Small intestine (tissue), 7 donors: ENCODE results near the gene SNX19. TPM values are rescaled to one million over a fixed set of nuclear protein-coding genes. Genes with fewer than 3 reads are reported as not detected.
"Not testable (repeated sequence)": the region's sequence is repeated elsewhere in the genome, so short reads cannot be mapped to it uniquely, and the experiment has no call there.

ENCODE experiments used
- DNase-seq, 2 donors: peaks; one replicate each; pipeline versions ENCODE4 v3.0.0 to v3.0.0-alpha.2; 2013
- FAIRE-seq: peaks from 2 replicates; lab custom pipeline; 2012; peaks lifted over from hg19 to GRCh38; lab: Jason Lieb, UNC
- H3K27ac ChIP-seq, 3 donors: one replicate each; pipeline ENCODE4 v1.5.1; 2013; ENCODE audit warnings: low read length in 2 of 3, mild to moderate bottlenecking in 2 of 3, control low read depth in 1 of 3, inconsistent platforms in 1 of 3, low read depth in 1 of 3, moderate library complexity in 1 of 3
- H3K27me3 ChIP-seq, 3 donors: one replicate each; pipeline ENCODE4 v1.6.1; 2013; ENCODE audit warnings: low read length in 3 of 3, inconsistent platforms in 1 of 3; ENCODE audit not compliant: control insufficient read depth in 3 of 3, insufficient read depth in 3 of 3
- H3K36me3 ChIP-seq, 3 donors: one replicate each; pipeline ENCODE4 v1.6.1; 2013; ENCODE audit warnings: low read length in 3 of 3, inconsistent platforms in 1 of 3, low read depth in 1 of 3, mild to moderate bottlenecking in 1 of 3, moderate library complexity in 1 of 3; ENCODE audit not compliant: control insufficient read depth in 3 of 3, insufficient read depth in 2 of 3
- H3K4me1 ChIP-seq, 3 donors: one replicate each; pipeline ENCODE4 v1.6.1; 2013; ENCODE audit warnings: low read length in 2 of 3, inconsistent platforms in 1 of 3, low read depth in 1 of 3, mild to moderate bottlenecking in 1 of 3, moderate library complexity in 1 of 3; ENCODE audit not compliant: control insufficient read depth in 3 of 3, insufficient read depth in 2 of 3
- H3K4me3 ChIP-seq, 3 donors: one replicate each; pipeline ENCODE4 v1.5.1; 2013; ENCODE audit warnings: low read length in 3 of 3, control low read depth in 1 of 3, inconsistent platforms in 1 of 3, low read depth in 1 of 3, mild to moderate bottlenecking in 1 of 3, moderate library complexity in 1 of 3
- H3K9me3 ChIP-seq, 2 donors: one replicate each; pipeline ENCODE4 v1.6.1; 2013; ENCODE audit warnings: low read depth in 1 of 2, low read length in 1 of 2; ENCODE audit not compliant: control insufficient read depth in 2 of 2, insufficient read depth in 1 of 2
- WGBS, 3 donors: extraction: QIAGEN DNeasy Blood & Tissue Kit; methylation state at CpG; one replicate each; pipeline ENCODE4 v1.1.7; 2013; 5-methylcytosine and 5-hydroxymethylcytosine counted together
- polyA plus RNA-seq, 4 donors: library from polyadenylated mRNA; stranded (reverse) in 3 of 4; unstranded in 1 of 4; fragments of 200-250 nt in 3 of 4; fragments of 120-200 nt in 1 of 4; gene quantifications; one replicate each; pipeline versions ENCODE4 v1.2.1 to v1.2.3, GENCODE V29; 2013
- donor health status: healthy with polysubstance abuse.
- donor health status: control.
- donor health status: control.
- donor health status: Bipolar disorder and iron deficiency.
- donor health status: healthy.

The SNX19 gene
- polyA plus RNA-seq, 4 donors: 8.9 to 35.7 (median 17.5) TPM

GRCh38 chr11:130865774-130866114 lies 50.5 kb downstream of the SNX19 start:
- no peaks in the 10 kb centered on the region for H3K9me3 ChIP-seq
- H3K27ac ChIP-seq: no peak overlapping the region
- WGBS, 3 donors: 82 to 90% (median 86%) methylated on average over 7 of the region's 7 CpGs
- H3K27me3 ChIP-seq: no peaks in the 10 kb centered on the region
- H3K4me1 ChIP-seq: peaks cover 0 to 4% (median 0%) of the 10 kb centered on the region in 3 donors
- no peak for DNase-seq
- H3K36me3 ChIP-seq: peaks cover 0 to 4% (median 0%) of the 10 kb centered on the region in 3 donors
- FAIRE-seq: no peak
- H3K4me3 ChIP-seq: no peak overlapping the region

GRCh38 chr11:130865091-130865773 lies 51.0 kb downstream of the SNX19 start:
- DNase-seq (peak in 1 of 2 donors; percentile 51), FAIRE-seq (no peak)
- no peaks in the 10 kb centered on the region for H3K27me3 ChIP-seq
- H3K9me3 ChIP-seq: no peaks in the 10 kb centered on the region
- WGBS, 3 donors: 81 to 85% (median 82%) methylated on average over 11 of the region's 11 CpGs
- peaks cover 0 to 2% (median 0%) of the 10 kb centered on the region in 3 donors for H3K36me3 ChIP-seq
- H3K4me1 ChIP-seq: peaks cover 0 to 4% (median 0%) of the 10 kb centered on the region in 3 donors
- H3K27ac ChIP-seq: no peak overlapping the region
- H3K4me3 ChIP-seq: no peak overlapping the region

GRCh38 chr11:130861902-130862860 lies 54.1 kb downstream of the SNX19 start:
- Histone ChIP-seq H3K4me3 (no peak overlapping the region), H3K27me3 (no peaks in the 10 kb centered on the region), H3K9me3 (no peaks in the 10 kb centered on the region), H3K36me3 (no peaks in the 10 kb centered on the region), H3K27ac (no peak overlapping the region), H3K4me1 (peaks cover 0 to 4% (median 0%) of the 10 kb centered on the region in 3 donors)
- 27 to 28% (median 28%) methylated on average over 30 of the region's 30 CpGs for WGBS, 3 donors
- DNase-seq (peak; percentile 83 to 93), FAIRE-seq (no peak)

GRCh38 chr11:130861283-130861682 lies 55.0 kb downstream of the SNX19 start:
- no peak for FAIRE-seq

GRCh38 chr11:130859886-130860285 lies 56.4 kb downstream of the SNX19 start:
- H3K9me3 ChIP-seq: no peaks in the 10 kb centered on the region
- no peak overlapping the region for H3K4me3 ChIP-seq
- H3K27ac ChIP-seq: no peak overlapping the region
- no peak for FAIRE-seq
- no peaks in the 10 kb centered on the region for H3K36me3 ChIP-seq
- H3K4me1 ChIP-seq: peaks cover 0 to 4% (median 0%) of the 10 kb centered on the region in 3 donors
- no peak for DNase-seq
- no peaks in the 10 kb centered on the region for H3K27me3 ChIP-seq
- 52 to 65% (median 56%) methylated on average over 1 of the region's 1 CpG for WGBS, 3 donors

More at GRCh38 chr11:130861283-130861682, 55.0 kb downstream of the SNX19 start:
- no peaks in the 10 kb centered on the region for H3K9me3 ChIP-seq
- peaks cover 0 to 4% (median 0%) of the 10 kb centered on the region in 3 donors for H3K4me1 ChIP-seq
- H3K4me3 ChIP-seq: no peak overlapping the region
- H3K27me3 ChIP-seq: no peaks in the 10 kb centered on the region
- no peak for DNase-seq
- H3K36me3 ChIP-seq: no peaks in the 10 kb centered on the region
- 89 to 91% (median 90%) methylated on average over 14 of the region's 14 CpGs for WGBS, 3 donors
- no peak overlapping the region for H3K27ac ChIP-seq

GRCh38 chr11:130858215-130858614 lies 58.1 kb downstream of the SNX19 start:
- Histone ChIP-seq H3K27ac (no peak overlapping the region), H3K9me3 (no peaks in the 10 kb centered on the region), H3K36me3 (no peaks in the 10 kb centered on the region), H3K4me3 (no peak overlapping the region), H3K27me3 (no peaks in the 10 kb centered on the region), H3K4me1 (peaks cover 0 to 4% (median 0%) of the 10 kb centered on the region in 3 donors)
- 84 to 95% (median 89%) methylated on average over 2 of the region's 2 CpGs for WGBS, 3 donors
- peak in 1 of 2 donors; percentile 32 for DNase-seq
- no peak for FAIRE-seq

- not testable (repeated sequence) for DNase-seq, H3K36me3 ChIP-seq, H3K27ac ChIP-seq, FAIRE-seq, H3K4me1 ChIP-seq, H3K9me3 ChIP-seq, H3K27me3 ChIP-seq, H3K4me3 ChIP-seq
- 84 to 88% (median 86%) methylated on average over 2 of the region's 2 CpGs for WGBS, 3 donors
Measured at GRCh38 chr11:130855707-130856106, 60.6 kb downstream of the SNX19 start.

GRCh38 chr11:130854483-130854882 lies 61.8 kb downstream of the SNX19 start:
- FAIRE-seq (no peak), DNase-seq (no peak)
- Histone ChIP-seq H3K4me1 (no peaks in the 10 kb centered on the region), H3K27ac (no peak overlapping the region), H3K4me3 (no peak overlapping the region), H3K36me3 (no peaks in the 10 kb centered on the region), H3K27me3 (no peaks in the 10 kb centered on the region), H3K9me3 (no peaks in the 10 kb centered on the region)
- WGBS, 3 donors: 81 to 92% (median 87%) methylated on average over 4 of the region's 4 CpGs
